HuH-7.5 (cell line): ENCODE measurements around the gene PLCB4.

ENCODE experiments used
- DNase-seq: peaks from one replicate; pipeline ENCODE4 v3.0.0; 2011; ENCODE audit warnings: low spot score

PLCB4 gene

GRCh38 chr20:9323622-9324021, 254.7 kb downstream of the PLCB4 start:
- DNase-seq, result peak; percentile 25

- DNase-seq, result no peak
Observed at GRCh38 chr20:9329355-9330101, 260.6 kb downstream of the PLCB4 start.

DNA sequence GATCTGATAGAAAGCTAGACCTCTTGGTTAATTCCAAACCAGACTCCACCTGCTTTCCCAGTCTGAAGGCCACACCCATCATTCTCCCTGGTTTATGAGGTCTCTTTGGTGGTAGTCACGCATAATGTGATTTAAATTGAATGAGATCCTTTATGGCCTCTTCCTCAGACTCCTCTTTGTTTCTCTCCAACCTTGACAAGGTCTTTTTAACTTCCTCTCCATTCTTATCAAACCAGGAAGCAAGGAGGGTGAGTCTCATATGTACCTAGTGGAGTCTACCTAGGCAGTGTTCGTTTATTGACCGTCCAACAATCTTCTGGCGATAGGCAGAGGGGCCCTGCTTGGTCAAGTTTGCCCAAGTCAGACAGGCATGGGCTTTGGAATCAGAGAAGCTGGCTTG, 261.3 kb downstream of the PLCB4 start:
- no peak for DNase-seq

DNA sequence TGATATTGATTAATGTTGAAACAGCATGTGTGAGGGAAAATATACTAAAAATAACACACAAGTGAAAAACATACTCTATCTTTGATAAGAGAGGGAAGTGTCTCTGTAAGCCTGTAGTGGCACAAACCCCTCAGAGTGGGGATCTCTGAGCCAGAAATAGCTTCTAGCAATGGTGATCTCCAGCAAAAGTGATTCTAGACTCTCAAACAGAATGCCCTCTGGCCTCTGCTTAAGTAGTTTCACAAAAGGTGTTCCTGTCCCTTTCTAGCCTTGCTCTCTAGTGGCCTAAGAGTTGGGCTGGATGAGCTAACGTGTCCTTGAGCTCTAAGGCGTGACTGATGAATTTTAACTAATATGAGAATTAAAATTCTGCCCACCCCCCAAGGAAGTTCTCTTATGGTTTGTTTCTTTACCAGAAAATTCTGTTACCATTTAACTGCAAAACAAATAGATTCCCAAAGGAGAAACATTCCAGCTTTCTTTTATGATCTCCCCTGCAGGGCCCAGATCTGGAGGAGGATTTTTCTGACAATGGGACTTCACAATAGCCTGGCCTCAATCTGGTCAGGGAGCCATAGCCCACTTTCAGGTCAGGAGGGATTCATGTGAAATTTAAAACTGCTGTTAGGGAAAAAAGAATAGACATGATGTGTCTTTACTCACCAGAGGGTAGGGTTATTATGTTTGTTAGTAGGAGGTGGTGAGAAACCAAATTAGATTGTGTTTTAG, 263.0 kb downstream of the PLCB4 start:
- no peak for DNase-seq

DNA sequence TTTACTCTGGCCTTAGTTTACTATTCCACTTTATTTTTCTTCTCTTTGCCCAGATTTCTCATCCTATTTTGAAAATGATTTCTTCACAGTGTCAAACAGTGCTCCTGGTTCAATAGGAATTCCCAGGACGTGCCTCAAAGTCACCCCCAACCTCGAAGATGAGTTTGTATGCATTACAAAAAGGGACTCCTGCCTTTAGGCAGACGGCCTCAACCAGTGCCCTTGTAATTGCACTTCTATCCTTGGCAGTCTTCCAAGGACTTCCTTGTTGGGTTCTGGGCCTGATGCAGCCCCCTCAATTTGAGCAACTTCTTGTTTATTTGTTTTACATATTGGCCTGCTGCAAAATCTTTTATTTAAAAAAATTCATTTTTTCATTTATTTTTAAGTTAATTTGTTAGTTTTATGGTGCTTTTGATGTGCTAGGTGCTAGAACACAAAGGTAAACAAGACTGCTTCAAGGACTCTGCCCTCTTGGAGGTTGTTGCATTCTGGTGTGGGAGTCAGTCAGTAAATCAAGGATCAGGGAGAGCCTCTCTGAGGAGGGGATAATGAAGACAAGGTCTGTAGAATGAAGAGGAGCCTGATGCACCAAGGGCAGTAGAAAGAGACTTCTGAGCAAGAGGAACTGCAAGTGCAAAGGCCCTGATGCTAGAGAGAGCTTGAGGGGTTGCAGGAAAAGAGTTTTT, 264.0 kb downstream of the PLCB4 start:
- no peak for DNase-seq

DNA sequence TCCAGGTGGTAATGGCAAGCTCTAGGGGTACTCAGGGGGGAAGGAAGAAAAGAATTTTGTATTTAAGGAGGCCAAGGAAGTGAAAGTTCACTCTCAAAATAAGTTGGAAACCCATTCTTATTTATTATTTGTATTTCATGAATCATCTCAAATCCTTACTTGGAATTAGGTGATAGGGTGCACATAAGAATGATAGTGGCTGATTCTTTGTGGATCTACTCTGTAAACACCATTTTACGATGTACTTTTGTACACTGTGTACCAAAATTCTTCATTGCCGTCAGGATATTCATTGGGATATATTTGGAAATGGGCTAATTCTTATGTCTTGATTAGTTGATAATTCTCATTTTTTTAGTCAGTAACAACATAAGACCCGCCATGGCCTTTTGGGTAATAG, 266.0 kb downstream of the PLCB4 start:
- no peak for DNase-seq

GRCh38 chr20:9338101-9338500, 269.2 kb downstream of the PLCB4 start:
- DNase-seq, result no peak

DNA sequence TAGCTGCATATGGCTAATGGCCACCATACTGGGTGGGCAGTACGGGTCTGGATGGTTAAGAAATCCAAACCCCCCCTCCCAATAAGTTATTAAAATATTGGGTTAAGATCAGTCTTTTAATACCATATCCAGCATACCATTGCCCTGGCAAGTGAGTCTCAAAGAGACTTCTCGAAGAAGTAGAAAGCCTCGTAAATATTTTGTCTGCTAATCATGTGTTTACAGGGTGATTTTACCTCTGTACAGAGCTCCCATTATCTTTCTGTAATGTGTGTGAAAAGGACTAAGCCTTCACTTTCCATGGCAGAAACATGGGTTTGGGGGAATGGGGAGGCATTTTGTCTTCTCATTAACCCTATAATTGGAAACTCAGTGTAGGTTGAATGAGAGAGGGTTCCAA, 270.8 kb downstream of the PLCB4 start:
- DNase-seq, result no peak

- no peak for DNase-seq
Observed at GRCh38 chr20:9342651-9343050, 273.8 kb downstream of the PLCB4 start.

DNA sequence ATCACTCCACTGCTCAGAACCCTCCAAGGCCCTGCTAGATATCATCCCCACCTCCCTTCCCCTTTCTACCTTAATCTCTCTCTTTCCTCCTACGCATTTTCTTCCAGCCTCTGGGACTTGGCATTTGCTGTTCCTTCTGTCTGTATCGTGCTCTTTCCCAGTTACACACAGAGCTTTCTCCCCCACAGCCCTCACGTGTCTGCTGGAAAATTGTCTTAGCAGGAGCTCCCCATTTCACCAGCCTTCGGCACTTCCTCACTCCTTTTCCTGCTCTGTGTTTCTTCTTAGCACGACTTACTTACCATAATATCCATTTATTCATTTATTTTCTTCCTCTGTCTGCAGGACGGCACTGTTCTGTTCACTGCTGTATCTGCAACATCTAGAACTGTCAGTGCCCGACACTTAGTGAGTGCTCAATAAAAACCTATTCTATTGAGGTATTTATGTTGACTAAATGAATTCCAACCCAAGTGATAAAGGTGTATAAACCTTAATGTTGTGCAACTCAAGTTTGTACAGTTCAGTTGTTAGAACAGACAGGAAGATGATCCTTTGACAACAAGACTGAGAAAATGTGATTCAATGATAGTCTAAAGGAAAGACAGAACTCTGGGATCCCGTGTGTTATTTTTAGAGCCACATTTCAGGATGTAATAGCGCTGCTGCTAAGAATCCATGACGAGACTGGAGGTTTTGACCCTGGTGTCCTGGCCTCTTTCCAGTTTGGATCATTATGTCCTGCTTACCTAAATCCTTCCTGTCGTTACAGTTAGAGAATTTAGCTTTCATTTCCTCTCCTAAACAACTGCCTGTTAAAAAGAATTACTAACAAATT, 275.4 kb downstream of the PLCB4 start:
- DNase-seq, result no peak

GRCh38 chr20:9348316-9348715, 279.4 kb downstream of the PLCB4 start:
- DNase-seq, result no peak

- DNase-seq, result no peak
Observed at GRCh38 chr20:9348747-9349146, 279.9 kb downstream of the PLCB4 start.

DNA sequence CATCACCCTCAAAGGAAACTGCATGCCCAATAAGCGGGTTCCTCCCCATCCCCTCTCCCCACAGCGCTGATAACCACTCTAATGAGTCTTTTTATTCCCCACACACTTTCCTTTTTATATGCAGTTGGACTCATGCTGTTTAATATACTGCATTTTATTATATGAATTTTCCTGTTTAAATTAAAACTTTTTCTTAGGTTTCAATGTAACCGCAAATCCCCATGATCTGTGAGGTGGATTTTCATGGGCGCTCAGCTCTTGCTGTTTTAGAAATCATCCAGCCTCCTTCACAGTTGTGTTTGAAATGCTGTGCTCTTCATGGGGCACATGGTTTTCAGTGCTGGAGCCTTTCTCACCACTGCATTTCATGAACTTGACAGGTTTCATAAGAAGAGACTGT, 280.4 kb downstream of the PLCB4 start:
- no peak for DNase-seq

DNA sequence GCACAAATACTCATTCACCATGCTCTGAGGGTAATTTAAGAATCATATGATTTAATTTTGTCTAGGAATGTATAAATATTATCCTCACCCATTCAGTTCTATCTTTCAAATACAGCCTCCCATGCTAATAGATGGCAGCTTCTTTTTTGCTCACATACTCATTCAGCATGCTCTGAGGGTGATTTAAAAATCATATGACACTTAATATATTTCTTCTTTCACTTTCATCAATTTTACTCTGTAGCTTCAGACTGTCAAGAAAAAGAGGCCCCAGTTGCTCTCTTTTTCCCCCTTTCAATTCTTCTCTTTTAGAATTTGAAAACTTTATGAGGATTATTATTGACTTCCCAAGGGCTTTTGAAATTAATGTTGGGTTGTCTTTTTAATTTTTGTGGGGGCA, 283.9 kb downstream of the PLCB4 start:
- no peak for DNase-seq

DNA sequence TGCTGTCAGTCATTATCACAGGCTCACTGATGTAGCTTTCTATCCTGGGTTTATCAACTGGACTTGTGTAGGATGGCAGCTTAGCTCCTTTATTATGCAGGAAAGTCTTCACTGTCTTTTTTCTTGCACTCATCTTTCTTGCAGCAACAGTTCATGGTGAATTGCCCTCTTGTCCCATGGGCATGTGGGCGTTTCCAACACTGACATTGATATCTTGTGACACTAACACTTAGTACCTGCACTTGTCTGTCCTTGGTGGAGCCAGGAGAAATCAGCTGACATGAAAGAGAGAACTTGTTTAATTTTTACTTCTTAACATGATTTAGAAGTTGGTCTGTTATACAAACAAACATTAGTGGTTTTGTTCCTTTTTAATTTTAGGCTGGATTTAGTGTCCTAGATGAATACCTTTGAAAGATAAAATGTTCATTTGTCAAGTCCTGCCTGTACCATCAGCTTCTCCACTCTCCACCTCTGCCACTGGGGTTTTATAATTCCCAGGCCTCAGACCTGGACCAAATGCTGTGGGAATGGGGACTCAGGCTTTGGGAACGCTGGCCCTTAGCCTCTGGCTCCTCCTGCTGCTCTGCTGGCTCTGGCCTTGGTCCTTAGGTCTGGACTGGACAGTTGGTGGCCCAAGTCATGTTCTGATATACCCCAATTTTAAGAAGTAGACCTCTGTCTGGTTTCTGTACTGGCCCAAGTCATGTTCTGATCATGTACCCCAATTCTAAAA, 284.5 kb downstream of the PLCB4 start:
- DNase-seq, result no peak

- no peak for DNase-seq
Observed at GRCh38 chr20:9353916-9354276, 285.0 kb downstream of the PLCB4 start.

GRCh38 chr20:9354579-9354978, 285.7 kb downstream of the PLCB4 start:
- DNase-seq, result no peak

GRCh38 chr20:9358001-9358400, 289.1 kb downstream of the PLCB4 start:
- DNase-seq, result no peak

DNA sequence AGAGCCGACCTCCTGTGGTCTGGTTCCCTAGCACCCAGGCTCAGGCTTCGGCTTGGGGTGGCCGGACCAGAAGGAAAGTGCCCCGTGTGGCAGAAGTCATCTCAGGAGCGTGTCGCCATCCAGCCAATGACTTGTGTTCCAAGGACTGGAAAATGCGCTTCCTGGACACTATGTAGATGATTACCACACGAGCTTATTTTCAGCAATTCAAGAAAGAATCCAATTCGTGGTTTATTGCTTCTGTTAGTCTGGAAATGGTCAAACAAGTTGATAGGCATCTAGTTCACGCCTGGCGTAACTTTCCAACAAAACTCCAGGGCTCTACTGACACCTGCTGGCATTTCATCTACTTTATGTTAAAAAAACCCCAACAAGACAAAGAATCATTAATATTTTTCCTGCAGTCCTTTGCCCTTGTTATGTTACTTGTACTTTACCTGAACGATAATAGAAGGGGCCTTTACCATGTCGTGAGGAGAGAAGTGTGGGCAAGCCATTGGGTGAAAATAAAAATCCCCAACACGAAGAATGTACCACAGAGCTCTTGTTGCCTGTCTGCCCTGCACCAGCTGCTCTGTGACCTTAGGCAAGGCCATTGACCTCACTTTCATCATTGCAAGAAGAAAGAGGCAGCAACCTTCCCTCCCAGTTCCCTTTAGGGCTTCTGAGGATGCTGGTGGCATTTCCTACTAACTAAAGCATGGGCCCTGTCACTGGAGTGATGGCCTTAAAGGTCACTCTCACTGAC, 290.8 kb downstream of the PLCB4 start:
- peak; percentile 18 for DNase-seq

DNA sequence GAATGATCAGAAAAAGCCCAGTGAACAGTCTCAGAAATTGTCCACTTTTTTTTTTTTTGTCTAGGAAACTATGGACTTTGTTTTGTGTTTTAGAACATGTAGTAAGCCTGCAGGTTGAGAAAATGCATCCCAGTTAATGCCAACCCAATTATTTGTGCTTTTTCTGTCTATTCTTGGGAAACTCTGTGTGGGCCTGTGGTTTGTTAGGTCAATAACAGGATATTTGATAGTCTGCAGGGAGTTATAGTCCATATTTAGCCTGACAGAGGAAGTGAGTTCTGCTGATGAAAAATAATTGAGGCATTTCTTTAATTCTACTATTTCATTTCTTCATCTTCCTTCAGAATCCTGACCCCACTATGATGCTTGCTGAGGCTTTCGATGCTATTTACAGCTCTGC, 291.5 kb downstream of the PLCB4 start:
- DNase-seq, result no peak

DNA sequence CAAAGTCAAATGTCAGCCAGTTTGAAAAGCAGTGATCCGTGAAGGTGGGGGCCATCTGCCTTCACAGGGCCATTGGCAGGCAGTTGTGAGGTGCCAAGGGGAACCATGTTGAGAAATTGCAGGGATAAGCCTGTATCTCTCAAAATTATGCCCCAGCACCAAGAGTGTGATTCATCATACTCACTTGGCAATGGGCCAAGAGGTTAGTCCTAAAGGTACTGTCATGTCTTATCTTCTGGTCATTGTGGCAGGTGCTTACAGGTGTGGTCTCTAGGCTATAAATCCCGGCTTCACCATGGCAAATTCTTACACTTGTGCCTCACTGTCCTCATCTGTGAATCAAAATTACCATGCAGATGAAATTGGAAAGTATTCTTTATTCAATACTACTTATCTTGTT, 294.8 kb downstream of the PLCB4 start:
- no peak for DNase-seq
